ENCODE results near the gene LYSMD4.

DNA sequence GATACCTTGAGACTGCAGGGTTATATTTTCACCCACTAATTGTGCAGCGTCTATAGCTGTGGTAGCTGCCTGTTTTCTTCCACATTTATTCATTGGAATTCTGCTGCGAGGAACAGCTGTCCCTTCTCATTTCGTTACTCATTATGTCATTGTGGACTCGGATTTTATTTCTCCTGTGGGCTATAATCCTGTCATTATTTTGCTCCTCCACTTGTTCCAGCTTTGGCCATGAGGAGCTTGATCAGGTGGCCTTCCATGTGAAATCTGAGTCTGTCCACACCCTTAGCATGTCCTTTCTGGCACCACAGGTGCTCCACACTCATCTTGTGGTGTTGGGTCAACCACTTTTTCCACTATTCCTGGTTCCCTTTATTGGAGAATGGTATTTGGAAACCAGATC is 14.8 kb downstream of the LYSMD4 start:
- TF ChIP-seq, protein P1, sequence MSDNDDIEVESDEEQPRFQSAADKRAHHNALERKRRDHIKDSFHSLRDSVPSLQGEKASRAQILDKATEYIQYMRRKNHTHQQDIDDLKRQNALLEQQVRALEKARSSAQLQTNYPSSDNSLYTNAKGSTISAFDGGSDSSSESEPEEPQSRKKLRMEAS (IDR thresholded peaks at IDR 0.05): no peak
- TF ChIP-seq SP1 (IDR thresholded peaks at IDR 0.05) (no peak), TAF1 (conservative IDR thresholded peaks at IDR 0.05) (no peak), YY1 (IDR thresholded peaks at IDR 0.05) (no peak), RAD21 (IDR thresholded peaks at IDR 0.05) (no peak), NR2F2 (IDR thresholded peaks at IDR 0.05) (no peak), RXRA (IDR thresholded peaks at IDR 0.05) (no peak), FOXA1 (IDR thresholded peaks at IDR 0.05) (no peak), GABPA (IDR thresholded peaks at IDR 0.05 in 1 of 2, conservative IDR thresholded peaks at IDR 0.05 in 1 of 2) (no peak), JUND (IDR thresholded peaks at IDR 0.05) (no peak)
- TF ChIP-seq, protein P2, sequence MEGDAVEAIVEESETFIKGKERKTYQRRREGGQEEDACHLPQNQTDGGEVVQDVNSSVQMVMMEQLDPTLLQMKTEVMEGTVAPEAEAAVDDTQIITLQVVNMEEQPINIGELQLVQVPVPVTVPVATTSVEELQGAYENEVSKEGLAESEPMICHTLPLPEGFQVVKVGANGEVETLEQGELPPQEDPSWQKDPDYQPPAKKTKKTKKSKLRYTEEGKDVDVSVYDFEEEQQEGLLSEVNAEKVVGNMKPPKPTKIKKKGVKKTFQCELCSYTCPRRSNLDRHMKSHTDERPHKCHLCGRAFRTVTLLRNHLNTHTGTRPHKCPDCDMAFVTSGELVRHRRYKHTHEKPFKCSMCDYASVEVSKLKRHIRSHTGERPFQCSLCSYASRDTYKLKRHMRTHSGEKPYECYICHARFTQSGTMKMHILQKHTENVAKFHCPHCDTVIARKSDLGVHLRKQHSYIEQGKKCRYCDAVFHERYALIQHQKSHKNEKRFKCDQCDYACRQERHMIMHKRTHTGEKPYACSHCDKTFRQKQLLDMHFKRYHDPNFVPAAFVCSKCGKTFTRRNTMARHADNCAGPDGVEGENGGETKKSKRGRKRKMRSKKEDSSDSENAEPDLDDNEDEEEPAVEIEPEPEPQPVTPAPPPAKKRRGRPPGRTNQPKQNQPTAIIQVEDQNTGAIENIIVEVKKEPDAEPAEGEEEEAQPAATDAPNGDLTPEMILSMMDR (IDR thresholded peaks at IDR 0.05; ENCODE audit: low read depth, low read length, missing input control): no peak
- TF ChIP-seq, protein P3, sequence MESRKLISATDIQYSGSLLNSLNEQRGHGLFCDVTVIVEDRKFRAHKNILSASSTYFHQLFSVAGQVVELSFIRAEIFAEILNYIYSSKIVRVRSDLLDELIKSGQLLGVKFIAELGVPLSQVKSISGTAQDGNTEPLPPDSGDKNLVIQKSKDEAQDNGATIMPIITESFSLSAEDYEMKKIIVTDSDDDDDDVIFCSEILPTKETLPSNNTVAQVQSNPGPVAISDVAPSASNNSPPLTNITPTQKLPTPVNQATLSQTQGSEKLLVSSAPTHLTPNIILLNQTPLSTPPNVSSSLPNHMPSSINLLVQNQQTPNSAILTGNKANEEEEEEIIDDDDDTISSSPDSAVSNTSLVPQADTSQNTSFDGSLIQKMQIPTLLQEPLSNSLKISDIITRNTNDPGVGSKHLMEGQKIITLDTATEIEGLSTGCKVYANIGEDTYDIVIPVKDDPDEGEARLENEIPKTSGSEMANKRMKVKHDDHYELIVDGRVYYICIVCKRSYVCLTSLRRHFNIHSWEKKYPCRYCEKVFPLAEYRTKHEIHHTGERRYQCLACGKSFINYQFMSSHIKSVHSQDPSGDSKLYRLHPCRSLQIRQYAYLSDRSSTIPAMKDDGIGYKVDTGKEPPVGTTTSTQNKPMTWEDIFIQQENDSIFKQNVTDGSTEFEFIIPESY (IDR thresholded peaks at IDR 0.05): no peak
- TF ChIP-seq, protein P4, sequence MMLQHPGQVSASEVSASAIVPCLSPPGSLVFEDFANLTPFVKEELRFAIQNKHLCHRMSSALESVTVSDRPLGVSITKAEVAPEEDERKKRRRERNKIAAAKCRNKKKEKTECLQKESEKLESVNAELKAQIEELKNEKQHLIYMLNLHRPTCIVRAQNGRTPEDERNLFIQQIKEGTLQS (IDR thresholded peaks at IDR 0.05): no peak

Data from liver (tissue), 3 donors.